ENCODE data around the gene SH3TC1. TPM values are rescaled to one million over a fixed set of nuclear protein-coding genes. Genes with fewer than 3 reads are reported as not detected.

SH3TC1 gene
- polyA plus RNA-seq, 10 donors, result 5.9 to 24.5 (median 8.0) TPM

DNA sequence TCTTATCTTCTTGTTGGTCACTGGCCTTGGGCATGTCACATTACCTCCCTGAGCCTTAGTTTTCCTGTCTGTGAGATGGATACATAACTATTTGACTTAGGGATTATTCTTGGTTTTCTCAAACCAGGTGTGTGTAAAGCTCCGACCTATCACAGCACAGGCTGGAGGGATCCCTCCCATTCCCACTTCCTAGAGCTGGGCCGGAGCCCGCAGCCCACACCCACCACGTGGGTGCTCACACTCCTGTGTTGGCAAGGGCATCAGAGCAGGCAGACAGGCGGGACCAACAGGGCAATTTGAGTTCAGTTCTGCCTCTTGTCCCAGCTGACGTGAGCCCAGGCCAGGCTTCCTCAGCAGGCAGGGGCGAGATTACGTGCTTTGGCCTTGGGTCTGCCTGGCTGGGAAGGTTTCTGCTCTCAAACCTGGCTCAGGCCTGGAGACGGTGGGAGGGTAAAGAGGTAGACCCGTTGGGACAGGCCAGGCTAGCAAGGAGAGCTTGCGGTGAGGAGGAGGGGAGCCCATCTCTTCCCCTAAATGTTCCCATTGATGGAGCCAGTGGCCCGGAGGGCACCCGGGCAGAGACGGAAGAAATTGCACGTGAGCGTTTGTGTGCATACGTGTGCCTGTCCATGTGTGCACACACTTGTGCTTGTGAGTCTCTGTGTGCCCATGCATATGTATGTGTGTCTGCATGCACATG lies 734 bp upstream of the SH3TC1 start:
- peak in 1 of 3 donors; percentile 55 for DNase-seq

DNA sequence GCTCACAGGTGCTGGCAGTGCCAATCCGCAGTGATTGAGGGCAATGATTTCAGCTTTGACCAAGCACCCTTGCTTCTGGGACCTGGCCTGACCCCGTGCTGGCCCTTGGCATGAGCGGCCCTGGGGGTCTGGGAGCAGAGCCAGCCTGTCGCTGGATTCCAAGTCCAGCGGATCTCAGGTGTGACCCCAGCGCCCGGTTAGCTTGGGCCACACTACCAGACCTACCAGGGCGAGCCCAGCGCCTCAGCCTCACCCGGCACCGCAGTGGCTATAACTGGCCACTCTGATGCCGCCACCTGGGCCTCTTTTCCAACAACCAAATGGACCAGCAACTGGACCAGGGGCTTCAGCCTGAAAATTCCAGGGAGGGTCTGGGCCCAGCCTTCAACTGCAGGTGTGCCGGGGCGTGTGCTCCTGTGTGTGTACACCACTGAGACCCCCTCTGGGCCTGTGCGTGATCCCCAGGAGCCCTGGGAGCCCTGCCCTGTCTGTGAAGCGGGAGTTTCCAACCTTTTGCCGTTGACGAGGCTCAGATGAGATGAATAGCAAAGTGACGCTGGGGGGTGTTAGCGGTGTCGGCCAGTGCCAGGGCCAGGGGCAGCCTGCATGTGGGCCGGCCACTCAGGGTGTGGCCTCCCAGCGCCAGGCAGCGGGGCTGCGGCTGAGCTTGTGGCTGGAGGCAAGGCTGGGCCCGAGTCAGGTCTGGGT lies 658 bp downstream of the SH3TC1 start:
- no peak for DNase-seq

DNA sequence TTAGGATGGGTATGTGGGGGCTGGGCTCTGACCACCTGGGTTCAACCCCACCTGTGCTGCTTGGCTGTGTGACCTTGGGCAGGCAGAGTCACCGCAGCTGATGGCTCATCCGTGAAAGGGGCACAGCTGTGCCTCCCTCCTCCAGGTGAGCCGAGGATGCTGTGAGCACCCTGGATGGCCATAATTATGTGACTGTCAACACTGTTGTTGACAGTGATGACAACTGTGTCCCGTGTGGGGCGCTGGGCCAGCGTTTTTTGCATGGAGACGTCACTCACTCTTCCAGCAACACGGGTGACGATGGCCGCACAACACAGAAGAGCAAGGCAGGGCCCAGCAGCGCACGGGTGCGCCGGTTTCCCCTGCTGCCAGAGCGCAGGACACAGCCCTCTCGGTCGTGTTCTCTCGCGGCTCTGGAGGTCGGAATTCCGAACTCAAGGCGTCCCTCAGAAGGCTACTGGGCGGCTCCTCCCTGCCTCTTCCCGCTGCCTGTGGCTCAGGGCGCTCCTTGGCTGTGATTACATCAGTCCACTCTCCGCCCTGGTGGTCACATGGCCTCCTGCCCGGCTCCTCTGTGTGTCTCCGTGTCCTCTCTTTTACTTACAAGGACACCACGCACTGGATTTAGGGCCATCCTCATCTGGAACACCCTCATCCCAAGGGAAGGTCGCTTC lies 1.3 kb downstream of the SH3TC1 start:
- DNase-seq, result peak in 1 of 3 donors; percentile 67

DNA sequence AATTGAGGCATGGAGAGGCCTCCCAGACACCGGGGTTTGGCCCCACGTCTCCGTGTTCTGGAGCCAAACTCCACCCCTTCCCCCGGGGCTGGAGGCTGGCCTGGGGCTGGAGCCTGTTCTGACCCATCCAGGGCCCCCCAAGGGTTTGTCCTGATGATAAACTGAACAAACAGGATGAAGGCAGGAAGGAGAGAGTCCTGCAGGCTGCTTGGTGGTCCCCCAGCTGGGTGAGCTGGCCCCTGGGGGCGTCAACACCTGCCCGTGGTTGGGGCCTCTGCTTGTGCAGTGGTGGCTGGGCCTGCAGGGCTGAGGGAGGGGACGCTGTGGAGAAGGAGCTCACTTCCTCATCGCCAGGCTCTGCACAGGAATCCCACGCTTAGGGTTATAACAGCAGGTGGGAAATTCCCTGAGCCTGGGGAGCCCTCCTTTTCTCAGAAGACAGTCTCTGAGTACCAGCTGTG lies 2.3 kb downstream of the SH3TC1 start:
- DNase-seq, result peak in 1 of 3 donors; percentile 63

DNA sequence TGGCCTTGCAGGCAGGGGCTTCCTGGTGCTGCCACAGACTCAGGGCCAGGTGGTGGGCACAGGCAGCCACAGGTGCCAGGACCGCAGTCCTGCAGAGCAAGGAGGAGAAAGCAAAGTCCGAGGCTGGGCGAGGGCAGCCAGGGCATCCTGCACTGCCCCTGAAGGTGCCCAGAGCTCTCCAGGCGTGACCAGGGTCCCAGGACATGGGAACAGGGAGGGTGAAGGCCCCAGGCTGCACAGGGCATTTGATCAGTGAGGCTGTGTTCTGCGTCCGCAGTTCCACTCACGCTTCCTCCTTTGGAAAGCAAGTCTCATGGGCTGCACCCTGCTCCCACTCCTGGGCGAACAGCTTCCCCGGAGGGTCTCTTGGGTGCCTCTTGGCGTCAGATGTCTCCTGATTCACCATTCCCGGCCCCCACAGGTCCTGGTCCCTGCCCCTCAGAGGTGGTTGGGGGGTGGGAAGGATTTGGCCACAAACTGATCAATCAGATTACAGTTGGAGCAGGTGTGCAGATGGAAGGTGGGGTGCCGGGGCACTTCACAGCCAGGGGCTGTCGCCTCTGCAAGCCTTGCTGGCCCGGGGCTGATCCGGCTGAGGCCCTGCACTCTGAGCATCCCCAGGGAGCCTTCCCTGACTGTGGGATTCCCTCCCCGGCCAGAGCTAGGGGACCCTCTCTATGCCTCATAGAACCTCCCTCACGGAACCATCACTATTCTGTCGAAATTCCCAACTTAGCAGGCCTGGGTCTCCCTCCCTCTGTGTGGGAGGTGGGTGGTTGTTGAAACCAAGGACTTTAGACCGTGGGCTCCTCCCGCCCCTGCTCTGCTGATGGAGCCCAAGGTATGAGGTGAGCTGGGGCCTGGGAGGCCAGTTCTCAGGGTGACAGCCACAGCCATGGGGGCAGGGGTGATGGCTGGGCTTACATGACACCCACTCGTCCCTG lies 3.3 kb downstream of the SH3TC1 start:
- DNase-seq, result no peak

DNA sequence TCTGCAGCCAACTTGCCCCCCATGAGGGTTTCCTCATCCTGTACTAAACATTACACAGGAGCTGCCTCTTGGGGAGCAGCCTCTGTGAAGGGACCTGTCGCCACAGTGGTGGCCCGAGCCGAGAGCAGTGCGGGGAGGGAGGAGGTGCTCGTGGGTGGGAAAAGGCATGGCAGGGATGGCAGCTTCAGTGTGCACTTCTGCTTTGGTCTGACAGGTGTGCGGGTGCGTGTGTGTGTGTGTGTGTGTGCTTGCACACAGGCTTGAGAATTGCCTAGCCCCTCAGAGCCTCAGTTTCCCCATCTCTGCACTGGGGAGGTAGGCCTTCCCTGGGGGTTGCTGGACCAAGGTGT lies 3.9 kb downstream of the SH3TC1 start:
- no peak for DNase-seq

DNA sequence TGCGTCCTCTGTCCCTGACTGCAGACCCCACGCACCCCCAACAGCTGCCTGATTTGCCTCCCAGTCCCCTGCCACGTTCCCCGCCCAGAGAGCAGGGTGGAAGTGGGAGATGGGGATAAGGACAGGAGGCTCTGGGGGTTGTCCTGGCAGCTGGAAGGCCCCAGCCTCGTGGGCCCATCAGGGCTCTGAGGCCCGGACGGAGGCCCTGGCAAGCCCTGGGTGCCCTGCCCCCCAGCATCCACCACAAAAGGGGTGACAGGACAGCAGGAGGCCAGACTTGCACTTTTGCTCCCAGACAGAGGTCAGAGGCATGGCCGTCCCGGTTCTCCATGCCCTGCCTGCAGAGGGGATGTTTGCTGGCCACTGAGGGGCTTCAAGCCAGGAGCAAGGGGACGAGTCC lies 4.7 kb downstream of the SH3TC1 start:
- DNase-seq, result no peak

DNA sequence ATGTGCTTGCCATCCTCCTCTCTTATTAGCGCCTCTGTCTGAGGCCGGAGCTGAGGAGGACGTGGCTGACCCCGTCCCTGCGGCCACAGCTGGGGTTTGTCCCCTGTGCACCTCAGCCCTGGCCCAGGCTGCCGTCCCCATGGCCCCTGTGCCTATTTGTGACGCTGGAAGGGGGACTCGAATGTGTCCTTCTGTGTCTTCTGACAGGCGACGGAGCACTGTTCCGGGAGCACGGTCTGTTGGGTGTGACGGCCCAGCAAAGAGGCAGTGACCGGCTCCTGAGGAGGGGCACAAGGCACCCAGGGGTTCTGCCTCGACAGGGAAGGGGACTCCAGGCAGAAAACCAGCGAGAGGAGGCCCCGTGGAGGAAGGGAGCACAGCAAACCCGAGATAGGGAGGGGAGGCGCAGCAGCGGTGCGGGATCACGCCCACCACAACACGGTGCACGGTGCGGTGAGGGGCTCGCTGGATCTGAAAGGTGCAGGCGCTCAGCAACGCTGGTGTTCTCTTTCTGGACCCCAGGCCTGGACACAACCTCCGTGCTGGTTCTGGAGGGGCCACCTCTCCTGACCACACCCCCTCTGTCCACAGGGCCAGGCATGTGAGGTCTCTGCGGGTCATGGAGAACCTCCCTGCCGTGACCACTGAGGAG lies 5.6 kb downstream of the SH3TC1 start:
- DNase-seq, result no peak

DNA sequence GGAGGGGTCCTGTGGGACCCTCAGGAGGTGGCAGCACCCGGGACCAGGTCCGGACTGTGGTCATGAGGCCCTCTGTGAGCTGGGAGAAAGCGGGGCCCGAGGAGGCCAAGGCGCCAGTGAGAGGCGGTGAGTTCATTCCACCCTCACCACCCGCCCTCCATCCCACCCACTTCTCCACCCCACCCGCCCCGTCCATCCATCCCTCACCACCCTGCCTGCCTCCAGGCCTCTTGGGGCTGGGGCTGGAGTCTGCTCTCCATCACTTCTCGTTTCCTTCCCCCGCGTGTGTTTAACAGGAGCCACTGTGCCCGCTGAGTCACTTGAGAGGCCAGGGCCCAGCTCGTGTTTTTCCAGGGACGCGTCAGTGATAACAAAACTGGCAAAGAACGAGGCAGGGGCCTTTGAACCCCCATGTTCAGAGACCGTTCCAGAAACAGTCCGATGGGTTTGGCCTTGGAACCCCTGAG lies 6.2 kb downstream of the SH3TC1 start:
- DNase-seq, result no peak

DNA sequence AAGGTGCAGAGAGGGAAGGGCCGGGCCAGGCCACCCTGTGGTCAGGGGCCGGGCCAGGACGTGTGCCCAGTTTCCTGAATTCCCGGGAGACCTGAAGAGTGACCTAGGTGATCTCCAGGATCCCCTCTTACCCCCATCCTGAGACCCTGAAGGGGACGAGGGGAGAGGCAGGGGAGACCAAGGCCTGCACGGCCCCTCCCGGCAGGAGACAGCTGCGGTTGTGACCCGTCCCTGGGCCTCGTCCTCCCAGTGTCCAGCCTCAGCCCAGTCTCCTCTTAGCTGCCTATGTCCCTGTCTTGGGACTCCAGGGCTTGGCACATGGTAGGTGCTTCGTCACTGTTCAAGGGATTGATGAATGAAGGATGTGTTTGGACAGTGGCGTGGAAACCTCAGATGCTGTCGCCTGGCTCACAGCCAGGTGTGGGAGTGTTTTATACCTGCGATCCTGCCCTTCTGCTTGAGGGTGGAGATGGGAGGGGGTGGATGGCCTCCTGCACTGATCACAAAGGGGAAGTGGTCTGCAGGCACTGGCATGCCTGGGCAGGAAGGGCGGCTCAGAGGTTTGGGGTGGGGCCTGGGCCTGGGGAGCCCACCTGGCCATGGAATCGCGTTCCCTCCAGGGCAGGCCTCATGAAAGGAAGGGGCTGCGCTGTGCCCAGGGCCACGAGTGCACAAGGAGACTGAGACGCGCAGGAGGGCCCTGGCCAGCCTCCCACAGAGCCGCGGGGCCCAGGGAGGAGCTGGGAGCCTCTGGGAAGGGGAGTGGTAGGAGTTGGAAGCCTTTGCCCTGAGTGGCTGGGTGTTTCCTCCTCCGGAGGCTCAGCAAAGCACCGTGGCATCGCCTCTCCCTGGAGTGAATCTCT lies 6.9 kb downstream of the SH3TC1 start:
- DNase-seq, result no peak

DNA sequence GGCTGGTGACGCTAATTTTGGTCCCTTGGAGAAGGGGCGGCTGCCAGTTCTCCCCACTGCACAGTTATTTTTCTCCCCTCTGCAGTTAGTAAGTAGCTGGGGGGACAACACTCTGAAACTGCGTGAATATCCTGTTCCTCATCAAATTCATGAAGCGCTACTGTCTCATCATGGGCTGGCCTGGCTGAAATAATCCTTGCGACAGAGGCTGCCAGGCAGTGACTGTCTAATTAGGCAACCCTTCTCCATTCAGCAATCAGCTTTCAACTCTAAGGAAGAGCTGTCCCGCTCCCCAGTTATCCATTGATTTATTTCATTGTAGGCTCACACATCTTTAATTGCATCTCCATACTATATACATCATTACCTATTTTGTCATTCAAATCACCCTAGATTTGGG lies 8.2 kb downstream of the SH3TC1 start:
- DNase-seq, result no peak

DNA sequence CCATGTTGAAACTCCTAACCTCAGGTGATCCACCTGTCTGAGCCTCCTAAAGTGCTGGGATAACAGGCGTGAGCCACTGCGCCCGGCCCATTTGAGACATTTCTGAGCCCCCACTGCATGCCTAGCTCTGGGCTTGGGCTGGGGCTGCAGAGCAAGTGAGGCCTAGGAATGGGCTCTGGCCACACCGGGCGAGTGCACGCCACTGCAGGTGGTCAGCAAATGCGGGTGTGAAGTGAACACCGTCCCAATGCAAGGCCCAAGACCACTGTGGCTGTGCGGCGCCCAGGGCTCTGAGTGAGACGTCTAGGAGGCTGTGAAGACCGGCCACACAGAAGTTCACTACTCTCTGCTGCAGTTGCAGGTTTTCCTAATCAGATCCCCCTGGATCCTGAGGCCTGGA lies 9.5 kb downstream of the SH3TC1 start:
- no peak for DNase-seq

DNA sequence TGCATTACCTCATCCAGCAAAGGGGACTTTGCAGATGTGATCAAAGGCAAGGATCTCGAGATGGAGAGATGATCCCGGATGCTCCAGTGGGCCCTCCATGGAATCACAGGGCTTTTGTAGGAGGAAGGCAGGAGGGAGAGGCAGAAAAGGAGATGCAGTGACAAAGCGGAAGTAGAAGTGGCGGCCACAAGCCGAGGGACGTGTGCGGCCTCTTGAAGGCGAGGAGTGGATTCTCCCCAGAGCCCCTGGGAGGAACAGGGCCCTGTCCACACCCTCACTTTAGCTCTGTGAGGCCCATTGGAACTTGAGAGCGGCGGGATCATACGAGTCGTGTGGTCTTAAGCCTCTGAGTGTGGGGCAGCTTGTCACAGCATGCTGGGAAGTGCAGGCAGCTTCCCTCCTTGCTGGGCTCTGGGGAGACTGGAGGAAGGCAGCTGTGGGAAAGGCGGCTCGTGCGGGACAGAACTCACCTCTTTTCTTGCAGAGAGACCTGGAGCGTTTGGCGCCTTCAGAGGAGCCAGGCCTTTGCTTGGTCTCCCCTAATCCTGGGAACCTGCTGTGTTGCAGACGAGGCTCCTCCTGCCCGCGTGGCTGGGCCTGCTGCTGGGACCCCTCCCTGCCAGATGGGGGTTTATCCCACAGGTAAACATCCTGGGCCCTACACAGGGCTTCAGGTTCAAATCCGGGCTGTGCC lies 10.2 kb downstream of the SH3TC1 start:
- DNase-seq, result no peak

DNA sequence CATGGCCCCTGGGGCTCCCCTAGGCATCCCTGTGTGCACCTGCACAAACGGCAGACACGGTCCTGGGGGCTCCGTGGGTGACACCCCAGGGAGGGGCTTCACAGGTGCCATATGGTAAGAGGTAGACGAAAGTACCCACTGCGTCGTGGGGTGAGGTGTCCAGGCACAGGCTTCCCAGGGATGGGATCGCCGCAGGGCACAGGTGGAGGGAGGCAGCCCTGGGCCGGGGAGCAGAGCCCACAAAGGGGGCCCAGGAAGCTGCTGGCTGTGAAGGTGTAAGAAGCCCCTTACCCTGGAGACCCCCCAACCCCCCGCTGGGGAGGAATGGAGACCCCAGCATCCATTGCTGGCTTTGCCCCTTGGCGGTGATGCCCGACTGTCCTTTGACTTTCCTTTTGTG lies 10.9 kb downstream of the SH3TC1 start:
- no peak for DNase-seq

DNA sequence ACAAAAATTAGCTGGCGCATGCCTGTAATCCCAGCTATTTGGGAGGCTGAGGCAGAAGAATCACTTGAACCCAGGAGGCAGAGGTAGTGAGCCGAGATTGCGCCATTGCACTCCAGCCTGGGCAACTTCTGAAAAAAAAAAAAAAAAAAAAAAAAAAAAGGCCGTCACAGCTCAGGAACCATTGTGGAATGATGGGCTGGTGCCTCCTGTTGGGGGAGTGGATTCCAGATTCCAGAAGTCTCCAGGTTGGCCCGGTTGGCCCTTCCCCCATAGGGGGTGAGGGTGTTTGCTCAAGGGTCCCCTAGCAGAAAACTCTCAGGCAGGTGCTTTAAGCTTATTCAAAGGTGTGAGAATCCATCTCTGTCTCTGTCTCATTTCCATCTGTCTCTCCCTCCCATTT lies 11.5 kb downstream of the SH3TC1 start:
- no peak for DNase-seq

DNA sequence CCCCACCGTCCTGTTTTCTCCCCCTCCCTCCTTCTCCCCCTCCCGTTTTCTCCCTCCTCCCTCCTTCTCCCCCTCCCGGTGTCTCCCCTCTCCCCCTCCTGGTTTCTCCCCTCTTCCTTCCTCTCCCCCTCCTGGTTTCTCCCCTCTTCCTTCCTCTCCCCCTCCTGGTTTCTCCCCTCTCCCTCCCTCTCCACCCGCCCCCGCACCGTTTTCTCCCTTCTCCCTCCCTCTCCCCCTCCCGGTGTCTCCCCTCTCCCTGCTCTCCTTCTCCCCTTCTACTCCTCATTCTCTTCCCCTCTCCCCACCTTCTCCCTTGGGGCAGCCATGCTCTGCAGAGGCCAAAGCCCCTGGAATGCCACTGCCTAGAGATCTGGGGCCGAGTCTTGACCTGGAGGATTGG lies 12.2 kb downstream of the SH3TC1 start:
- no peak for DNase-seq

DNA sequence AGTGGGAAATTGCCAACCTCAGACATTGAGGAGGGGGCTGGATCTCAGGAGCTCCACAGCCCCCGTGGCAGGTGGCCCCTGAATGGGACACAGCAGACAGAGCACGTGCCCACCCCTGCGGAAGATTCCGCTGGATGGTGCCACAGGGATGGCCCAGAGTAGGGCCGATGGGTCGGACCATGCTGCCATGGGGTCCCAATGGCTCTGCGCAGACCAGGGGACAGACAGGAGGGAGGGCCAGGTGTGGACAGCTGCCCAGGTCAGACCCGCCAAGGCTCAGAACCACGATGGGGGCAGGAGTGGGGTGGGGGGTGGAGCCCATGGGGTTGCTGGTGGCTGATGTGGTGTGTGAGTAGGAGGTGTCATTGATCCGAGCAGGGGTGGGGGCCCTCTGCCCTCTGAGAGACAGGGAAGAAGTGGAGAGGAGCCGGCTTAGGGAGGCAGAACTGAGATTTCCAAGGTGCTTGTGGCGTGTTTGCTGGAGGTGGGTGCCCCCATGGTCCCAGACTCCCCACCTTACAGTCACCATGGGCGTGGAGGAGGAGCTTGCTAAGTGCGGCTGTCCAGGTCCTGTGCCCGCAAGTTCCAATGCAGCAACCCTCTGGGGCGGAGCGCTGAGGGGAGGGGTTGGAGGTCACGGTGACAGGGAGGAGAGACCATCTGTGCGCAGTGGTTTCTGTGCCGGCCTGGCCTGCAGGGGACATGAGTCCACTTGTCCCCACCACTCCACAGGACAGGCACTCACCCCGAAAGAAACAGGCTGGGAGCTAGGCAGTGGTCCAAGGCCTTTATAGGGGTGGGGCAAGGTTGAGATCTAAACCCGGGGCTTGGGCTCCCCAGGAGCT lies 12.9 kb downstream of the SH3TC1 start:
- no peak for DNase-seq

DNA sequence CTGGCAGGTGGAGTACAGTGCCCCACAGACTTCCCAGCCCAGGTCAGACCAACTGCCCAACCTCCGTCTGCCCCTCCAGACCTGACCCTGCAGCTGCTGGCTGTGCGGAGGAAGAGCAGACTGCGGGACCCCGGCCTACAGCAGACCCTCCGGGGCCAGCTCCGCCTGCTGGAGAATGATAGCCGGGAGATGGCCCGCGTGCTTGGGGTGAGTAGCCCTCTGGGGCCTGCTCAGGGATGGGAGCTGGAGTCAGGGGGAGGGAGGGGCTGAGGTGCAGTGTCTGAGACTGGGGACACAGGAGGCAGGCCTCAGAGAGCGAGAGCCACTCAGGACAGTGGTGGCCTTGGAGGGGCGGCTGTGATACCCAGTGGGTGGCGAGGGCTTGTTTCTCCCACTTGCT lies 13.5 kb downstream of the SH3TC1 start:
- no peak for DNase-seq

DNA sequence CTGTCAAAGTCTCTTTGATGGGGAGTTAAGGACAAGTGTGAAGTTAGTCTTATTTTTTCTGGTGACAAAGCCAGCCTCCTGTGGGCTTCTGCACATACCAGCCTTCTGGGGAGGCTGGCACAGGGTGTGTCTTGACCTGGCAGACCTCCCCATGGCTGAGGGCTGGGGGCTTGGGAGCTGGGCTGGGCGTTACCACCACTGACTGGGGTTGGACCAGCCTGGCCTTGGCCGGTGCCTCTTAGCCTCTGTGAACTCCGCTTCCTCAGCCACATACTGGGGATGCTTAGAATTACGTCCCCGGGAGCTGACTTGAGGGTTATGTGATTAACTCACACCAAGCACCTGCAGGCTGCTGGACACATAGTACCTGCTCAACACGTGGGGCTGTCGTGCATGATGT lies 14.0 kb downstream of the SH3TC1 start:
- DNase-seq, result no peak

All from muscle of back (tissue), 11 donors.